PC-9 (cell line): ENCODE results near the gene RPL7A. TPM values are rescaled to one million over a fixed set of nuclear protein-coding genes. Genes with fewer than 3 reads are reported as not detected.

ENCODE experiments used
- BruUV-seq: library from RNA; stranded (reverse); fragments of 400-500 nt; replicated peaks from 2 replicates; lab custom pipeline; 2021; lab: Mats Ljungman, UMichigan
- CTCF ChIA-PET: fragments of 300-600 bp; sonication (Branson Sonifier 250); formaldehyde crosslinking; loops from one replicate; lab custom pipeline; 2022; ENCODE audit warnings: antibody characterized with exemption; lab: Charles Lee
- POLR2A ChIA-PET: fragments of 300-600 bp; sonication (Branson Sonifier 250); formaldehyde crosslinking; loops from one replicate; lab custom pipeline; 2022; ENCODE audit warnings: antibody characterized with exemption; ENCODE audit not compliant: unreplicated experiment; lab: Charles Lee
- DNase-seq, 2 experiments: peaks; one replicate each; pipeline versions ENCODE4 v3.0.0 to v3.0.0-alpha.2; 2015 to 2022; ENCODE audit warnings: mixed read lengths in 1 of 2
- H2AFZ ChIP-seq: fragments of 200-600 bp; sonication (generic); 2 replicates; pipeline ENCODE4 v1.8.1; 2017; ENCODE audit warnings: antibody characterized with exemption
- H3F3A ChIP-seq: fragments of 200-600 bp; sonication (generic); 2 replicates; pipeline ENCODE4 v1.8.1; 2017; ENCODE audit warnings: antibody characterized with exemption, mild to moderate bottlenecking, low read depth; ENCODE audit not compliant: insufficient read depth
- H3K27ac ChIP-seq: fragments of 200-600 bp; sonication (generic); 2 replicates; pipeline ENCODE4 v1.6.1; 2016; ENCODE audit warnings: mixed run types
- H3K27me3 ChIP-seq: fragments of 200-600 bp; sonication (generic); 2 replicates; pipeline ENCODE4 v1.6.1; 2016; ENCODE audit warnings: low read depth, mixed run types; ENCODE audit not compliant: insufficient read depth
- H3K36me3 ChIP-seq: fragments of 200-600 bp; sonication (generic); 2 replicates; pipeline ENCODE4 v1.6.1; 2016; ENCODE audit warnings: low read depth, mixed run types
- H3K4me1 ChIP-seq: fragments of 200-600 bp; sonication (generic); replicated peaks from 2 replicates; pipeline ENCODE4 v1.6.1; 2016; ENCODE audit warnings: mixed run types; ENCODE audit not compliant: insufficient read depth
- H3K4me2 ChIP-seq: fragments of 200-600 bp; sonication (generic); 2 replicates; pipeline ENCODE4 v1.6.1; 2017; ENCODE audit warnings: mixed run types
- H3K4me3 ChIP-seq: fragments of 200-600 bp; sonication (generic); 2 replicates; pipeline ENCODE4 v1.6.1; 2016; ENCODE audit warnings: mixed run types
- H3K79me2 ChIP-seq: fragments of 200-600 bp; sonication (generic); 2 replicates; pipeline ENCODE4 v1.6.1; 2017; ENCODE audit warnings: low read depth, mixed run types
- H3K9me2 ChIP-seq: fragments of 200-600 bp; sonication (generic); 2 replicates; pipeline ENCODE4 v1.8.1; 2017; ENCODE audit warnings: mild to moderate bottlenecking; ENCODE audit not compliant: insufficient read depth
- H3K9me3 ChIP-seq: fragments of 200-600 bp; sonication (generic); 2 replicates; pipeline ENCODE4 v1.8.1; 2016; ENCODE audit warnings: low read depth; ENCODE audit not compliant: insufficient read depth
- H4K20me1 ChIP-seq: fragments of 200-600 bp; sonication (generic); 2 replicates; pipeline ENCODE4 v1.8.1; 2017; ENCODE audit not compliant: insufficient read depth
- EZH2 ChIP-seq: fragments of 200-600 bp; sonication (generic); IDR thresholded peaks from 2 replicates; pipeline ENCODE4 v1.8.0; 2017; ENCODE audit warnings: antibody characterized with exemption, low read depth
- intact Hi-C: fragments of 100-400 bp; cut with micrococcal nuclease; formaldehyde crosslinking; loops from one replicate; pipeline ENCODE4 v1.10.0; 2022; ENCODE audit not compliant: unreplicated experiment
- total RNA-seq: library from RNA; stranded (reverse); gene quantifications from 2 replicates; pipeline ENCODE4 v1.2.3, GENCODE V29; 2021
- TF ChIP-seq, protein P1 (sequence below): fragments of 200-600 bp; sonication (generic); conservative IDR thresholded peaks from 2 replicates; pipeline ENCODE4 v1.6.1; 2017; ENCODE audit warnings: mixed run types, antibody characterized with exemption, mild to moderate bottlenecking, moderate library complexity

The RPL7A gene
- total RNA-seq, 1 experiment from 2014 or later = 2,381 TPM

DNA sequence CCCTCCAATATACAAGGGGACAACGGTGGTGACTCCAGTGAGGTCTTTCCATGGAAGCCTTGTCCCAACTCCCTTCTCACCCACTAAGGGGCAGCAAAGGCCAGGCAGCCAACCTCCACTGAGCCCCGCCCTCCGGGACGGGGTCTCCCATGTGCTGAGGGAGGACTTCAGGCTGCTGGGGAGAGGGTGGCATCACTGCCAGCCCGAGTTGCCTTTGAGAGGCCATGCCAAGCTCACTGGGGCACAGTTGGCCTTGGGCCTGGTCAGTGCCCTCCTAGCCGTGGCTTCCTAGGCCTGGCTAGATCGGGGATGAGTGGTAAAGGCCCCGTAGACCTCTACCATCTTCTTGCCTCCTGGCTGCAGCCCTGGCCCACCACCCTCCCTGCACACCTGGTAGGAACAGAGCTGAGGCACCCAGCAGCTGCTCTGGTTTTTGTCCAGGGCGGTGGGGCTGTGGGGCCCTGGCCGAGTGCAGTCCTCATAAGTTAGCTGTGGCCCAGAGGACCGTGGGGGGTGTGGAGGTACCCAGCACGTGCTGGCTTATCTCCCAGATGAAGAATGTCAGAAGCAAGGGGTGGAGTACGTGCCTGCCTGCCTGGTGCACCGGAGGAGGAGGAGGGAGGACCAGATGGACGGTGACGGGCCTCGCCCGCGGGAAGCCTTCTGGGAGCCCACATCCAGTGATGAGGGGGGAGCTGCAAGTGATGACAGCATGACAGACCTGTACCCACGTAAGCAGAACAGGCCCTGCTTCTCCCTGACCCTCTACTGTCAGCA is 11.6 kb downstream of the RPL7A start:
- no peaks in the 10 kb centered on the region for H3K27me3 ChIP-seq
- H3K9me2 ChIP-seq = no peaks in the 10 kb centered on the region
- peaks cover 41% of the 10 kb centered on the region for H3F3A ChIP-seq
- no peak overlapping the region for H3K4me3 ChIP-seq
- peaks cover 24% of the 10 kb centered on the region for H3K79me2 ChIP-seq
- peaks cover 16% of the 10 kb centered on the region for H3K4me1 ChIP-seq
- ChIA-PET CTCF (no interaction called here), POLR2A (no interaction called here)
- peaks cover 46% of the 10 kb centered on the region for H4K20me1 ChIP-seq
- peaks cover 21% of the 10 kb centered on the region for H3K36me3 ChIP-seq
- intact Hi-C loops = loop anchor here (5.0 kb wide), 1 partner anchor 128 kb away; no protein-coding TSS in a partner anchor
- TF ChIP-seq EZH2 = no peak
- TF ChIP-seq, protein P1, sequence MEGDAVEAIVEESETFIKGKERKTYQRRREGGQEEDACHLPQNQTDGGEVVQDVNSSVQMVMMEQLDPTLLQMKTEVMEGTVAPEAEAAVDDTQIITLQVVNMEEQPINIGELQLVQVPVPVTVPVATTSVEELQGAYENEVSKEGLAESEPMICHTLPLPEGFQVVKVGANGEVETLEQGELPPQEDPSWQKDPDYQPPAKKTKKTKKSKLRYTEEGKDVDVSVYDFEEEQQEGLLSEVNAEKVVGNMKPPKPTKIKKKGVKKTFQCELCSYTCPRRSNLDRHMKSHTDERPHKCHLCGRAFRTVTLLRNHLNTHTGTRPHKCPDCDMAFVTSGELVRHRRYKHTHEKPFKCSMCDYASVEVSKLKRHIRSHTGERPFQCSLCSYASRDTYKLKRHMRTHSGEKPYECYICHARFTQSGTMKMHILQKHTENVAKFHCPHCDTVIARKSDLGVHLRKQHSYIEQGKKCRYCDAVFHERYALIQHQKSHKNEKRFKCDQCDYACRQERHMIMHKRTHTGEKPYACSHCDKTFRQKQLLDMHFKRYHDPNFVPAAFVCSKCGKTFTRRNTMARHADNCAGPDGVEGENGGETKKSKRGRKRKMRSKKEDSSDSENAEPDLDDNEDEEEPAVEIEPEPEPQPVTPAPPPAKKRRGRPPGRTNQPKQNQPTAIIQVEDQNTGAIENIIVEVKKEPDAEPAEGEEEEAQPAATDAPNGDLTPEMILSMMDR = peak; percentile 41; the same call in 1 of the 2 replicates
- H3K9me3 ChIP-seq = no peaks in the 10 kb centered on the region
- H3K4me2 ChIP-seq = no peak overlapping the region
- DNase-seq = no peak
- no peak overlapping the region for H2AFZ ChIP-seq
- BruUV-seq = no TSS peak
- no peak overlapping the region for H3K27ac ChIP-seq

DNA sequence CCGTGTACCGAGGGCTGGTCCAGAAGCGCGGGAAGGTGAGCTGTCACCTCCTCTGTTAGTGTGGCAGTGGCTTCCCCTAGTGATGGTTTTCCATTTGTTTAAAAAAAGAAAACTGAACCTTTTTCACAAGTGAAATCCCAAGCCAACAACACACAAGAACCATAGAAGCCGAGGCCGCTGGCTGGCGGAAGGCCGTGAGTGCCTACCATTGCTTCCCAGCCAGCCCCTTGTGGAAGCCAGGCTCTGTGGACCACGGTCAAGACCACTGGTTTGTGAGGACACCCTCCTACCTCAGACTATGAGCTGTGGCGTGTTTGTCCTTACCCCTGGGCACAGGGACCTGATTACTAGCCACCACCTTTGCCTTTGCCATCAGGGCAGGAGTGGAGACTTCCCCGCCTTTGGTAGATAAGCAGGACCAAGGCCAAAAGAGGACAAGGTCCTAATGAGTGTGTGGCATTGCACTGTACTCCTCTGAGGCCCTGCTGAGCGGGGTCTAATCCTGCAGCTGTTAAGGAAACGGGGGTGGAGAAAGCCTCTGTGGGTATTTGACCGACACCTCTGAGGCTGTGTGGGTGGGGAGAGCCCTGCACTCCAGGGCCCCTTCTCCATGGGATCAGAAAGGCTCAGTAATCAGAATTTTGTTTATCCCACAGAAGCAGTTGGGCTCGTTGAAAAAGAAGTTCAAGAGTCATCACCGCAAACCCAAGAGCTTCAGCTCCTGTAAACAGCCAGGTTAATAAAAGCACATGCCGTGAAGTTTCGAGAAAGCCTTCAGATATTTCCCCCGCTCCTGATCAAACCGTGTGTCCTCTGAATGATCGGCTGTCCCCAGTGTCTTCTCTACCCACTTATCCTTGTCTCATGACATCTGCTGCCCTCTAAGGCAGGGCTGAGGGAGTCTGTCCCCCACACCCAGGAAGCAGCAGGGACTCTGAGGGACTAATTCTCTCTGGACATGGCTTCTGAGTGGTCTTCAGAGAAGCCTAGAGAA is 12.7 kb downstream of the RPL7A start:
- ChIA-PET POLR2A (no interaction called here), CTCF (interaction anchor here (0.7 kb wide), 1 partner anchor 246 kb away, joined by 3 read pairs; no protein-coding TSS in a partner anchor)
- Histone ChIP-seq H3K79me2 (peaks cover 13% of the 10 kb centered on the region), H3K4me2 (no peak overlapping the region), H3K9me2 (no peaks in the 10 kb centered on the region), H3K4me3 (no peak overlapping the region), H4K20me1 (peaks cover 56% of the 10 kb centered on the region), H2AFZ (no peak overlapping the region), H3K36me3 (peaks cover 29% of the 10 kb centered on the region), H3K27ac (no peak overlapping the region), H3K9me3 (no peaks in the 10 kb centered on the region), H3K4me1 (peaks cover 7% of the 10 kb centered on the region), H3K27me3 (no peaks in the 10 kb centered on the region), H3F3A (peaks cover 36% of the 10 kb centered on the region)
- intact Hi-C loops = no loop called here
- DNase-seq = no peak
- BruUV-seq = no TSS peak
- TF ChIP-seq EZH2 = no peak
- TF ChIP-seq, protein P1 = no peak

- Histone ChIP-seq H3F3A (peaks cover 36% of the 10 kb centered on the region), H4K20me1 (peaks cover 65% of the 10 kb centered on the region), H3K4me1 (peaks cover 7% of the 10 kb centered on the region), H2AFZ (no peak overlapping the region), H3K4me3 (no peak overlapping the region), H3K27me3 (no peaks in the 10 kb centered on the region), H3K36me3 (peaks cover 37% of the 10 kb centered on the region), H3K9me3 (no peaks in the 10 kb centered on the region), H3K4me2 (no peak overlapping the region), H3K27ac (no peak overlapping the region), H3K9me2 (no peaks in the 10 kb centered on the region), H3K79me2 (peaks cover 9% of the 10 kb centered on the region; the same call in 1 of the 2 replicates)
- BruUV-seq = no TSS peak
- DNase-seq = no peak
- intact Hi-C loops = no loop called here
- TF ChIP-seq, protein P1 = no peak
- TF ChIP-seq EZH2 = no peak
- POLR2A ChIA-PET = no interaction called here
- CTCF ChIA-PET = no interaction called here
Measured at GRCh38 chr9:133361507-133362092, 13.6 kb downstream of the RPL7A start.
